Measurements from ENCODE around the gene ATF4.

The ATF4 gene

DNA sequence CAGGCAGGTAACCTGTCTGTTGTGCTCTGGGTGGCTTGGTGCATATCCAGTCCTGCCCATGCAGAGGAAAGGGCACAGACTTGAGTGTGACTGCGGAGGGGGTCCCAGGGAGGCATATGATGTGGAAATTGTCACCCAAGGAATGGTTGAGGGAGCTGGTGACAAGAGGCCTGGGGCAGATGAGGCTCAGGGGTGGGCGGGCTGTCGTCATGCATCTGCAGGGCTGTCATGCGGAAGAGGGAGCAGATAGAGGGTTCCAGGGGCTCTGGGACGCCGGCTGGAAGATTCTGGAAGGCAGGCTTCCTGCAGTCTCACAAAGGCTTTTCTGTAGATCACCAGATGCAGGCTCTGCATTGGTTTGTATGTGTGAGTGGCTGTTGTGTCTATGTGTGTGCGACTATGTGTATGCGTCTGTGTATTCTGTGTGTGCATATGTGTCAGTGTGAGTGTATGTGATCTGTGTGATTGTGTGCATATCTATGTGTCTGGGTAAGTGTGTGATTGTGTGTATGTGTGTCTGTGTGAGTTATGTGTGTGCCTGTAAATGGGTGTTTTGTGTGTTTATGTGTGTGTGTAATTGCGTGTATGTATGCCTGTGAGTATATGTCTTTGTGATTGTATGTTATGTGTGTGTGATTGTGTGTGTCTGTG lies 42.6 kb downstream of the ATF4 start:
- no peak overlapping the region for H3K27ac ChIP-seq (ENCODE audit: low read length)
- DNase-seq = no peak
- H3K9ac ChIP-seq (ENCODE audit: low read length) = no peak overlapping the region
- no peaks in the 10 kb centered on the region for H3K79me2 ChIP-seq (ENCODE audit: low read length)
- peaks cover 11% of the 10 kb centered on the region for H3K4me1 ChIP-seq (ENCODE audit: low read length)
- no peaks in the 10 kb centered on the region for H3K36me3 ChIP-seq (replicated peaks; ENCODE audit: insufficient read depth, low read length)
- TF ChIP-seq EZH2 (optimal IDR thresholded peaks at IDR 0.05; ENCODE audit: low read depth, low read length) = no peak
- no peak for TF ChIP-seq EZH2phosphoT487 (IDR thresholded peaks at IDR 0.05; ENCODE audit: low read length)
- TF ChIP-seq, protein P1, sequence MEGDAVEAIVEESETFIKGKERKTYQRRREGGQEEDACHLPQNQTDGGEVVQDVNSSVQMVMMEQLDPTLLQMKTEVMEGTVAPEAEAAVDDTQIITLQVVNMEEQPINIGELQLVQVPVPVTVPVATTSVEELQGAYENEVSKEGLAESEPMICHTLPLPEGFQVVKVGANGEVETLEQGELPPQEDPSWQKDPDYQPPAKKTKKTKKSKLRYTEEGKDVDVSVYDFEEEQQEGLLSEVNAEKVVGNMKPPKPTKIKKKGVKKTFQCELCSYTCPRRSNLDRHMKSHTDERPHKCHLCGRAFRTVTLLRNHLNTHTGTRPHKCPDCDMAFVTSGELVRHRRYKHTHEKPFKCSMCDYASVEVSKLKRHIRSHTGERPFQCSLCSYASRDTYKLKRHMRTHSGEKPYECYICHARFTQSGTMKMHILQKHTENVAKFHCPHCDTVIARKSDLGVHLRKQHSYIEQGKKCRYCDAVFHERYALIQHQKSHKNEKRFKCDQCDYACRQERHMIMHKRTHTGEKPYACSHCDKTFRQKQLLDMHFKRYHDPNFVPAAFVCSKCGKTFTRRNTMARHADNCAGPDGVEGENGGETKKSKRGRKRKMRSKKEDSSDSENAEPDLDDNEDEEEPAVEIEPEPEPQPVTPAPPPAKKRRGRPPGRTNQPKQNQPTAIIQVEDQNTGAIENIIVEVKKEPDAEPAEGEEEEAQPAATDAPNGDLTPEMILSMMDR (IDR thresholded peaks at IDR 0.05; ENCODE audit: low read length) = no peak
- H2AFZ ChIP-seq (ENCODE audit: low read length) = no peak overlapping the region
- no peaks in the 10 kb centered on the region for H3K9me2 ChIP-seq (replicated peaks; ENCODE audit: insufficient read depth, low read length)
- peaks cover 39% of the 10 kb centered on the region for H3K27me3 ChIP-seq (replicated peaks; ENCODE audit: insufficient read depth, low read length)
- no peaks in the 10 kb centered on the region for H3K9me3 ChIP-seq (replicated peaks; ENCODE audit: insufficient read depth, low read length)
- no peaks in the 10 kb centered on the region for H4K20me1 ChIP-seq (ENCODE audit: insufficient read depth, low read length)
- H3F3A ChIP-seq (ENCODE audit: insufficient read depth, low read length) = no peaks in the 10 kb centered on the region
- H3K4me2 ChIP-seq (ENCODE audit: low read depth, low read length) = no peak overlapping the region
- H3K4me3 ChIP-seq (ENCODE audit: low read length) = no peak overlapping the region

DNA sequence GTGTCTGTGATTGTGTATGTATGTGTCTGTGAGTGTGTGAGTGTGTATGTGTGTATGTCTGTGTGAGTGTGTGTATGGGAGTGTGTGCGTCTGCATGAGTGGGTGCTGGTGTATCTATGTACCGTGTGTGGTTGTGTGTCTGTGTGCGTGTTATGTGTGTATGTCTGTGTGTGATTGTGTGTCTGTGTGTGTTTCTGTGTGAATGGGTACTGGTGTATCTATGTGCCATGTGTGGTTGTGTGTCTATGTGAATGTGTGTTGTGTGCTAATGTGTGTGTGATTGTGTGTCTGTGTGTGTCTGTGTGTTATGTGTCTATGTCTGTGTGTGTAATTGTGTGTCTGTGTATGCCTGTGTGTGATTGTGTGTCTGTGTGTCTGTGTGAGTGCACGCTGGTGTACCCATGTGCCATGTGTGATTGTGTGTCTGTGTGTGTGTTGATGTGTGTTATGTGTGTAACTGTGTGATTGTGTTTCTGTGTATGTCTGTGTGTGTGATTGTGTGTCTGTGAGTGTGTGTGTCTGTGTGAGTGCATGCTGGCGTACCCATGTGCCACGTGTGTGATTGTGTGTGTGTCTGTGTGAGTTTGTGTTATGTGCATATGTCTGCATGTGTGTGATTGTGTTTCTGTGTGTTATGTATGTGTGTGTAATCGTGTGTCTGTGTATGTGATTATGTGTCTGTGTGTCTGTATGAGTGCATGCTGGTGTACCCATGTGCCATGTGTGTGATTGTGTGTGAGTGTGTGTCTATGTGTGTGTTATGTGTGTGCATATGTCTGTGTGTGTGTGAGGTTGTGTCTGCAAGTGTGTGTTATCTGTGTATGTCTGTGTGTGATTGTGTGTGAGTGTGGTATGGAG lies 43.4 kb downstream of the ATF4 start:
- H2AFZ ChIP-seq (ENCODE audit: low read length) = no peak overlapping the region
- no peak overlapping the region for H3K27ac ChIP-seq (ENCODE audit: low read length)

DNA sequence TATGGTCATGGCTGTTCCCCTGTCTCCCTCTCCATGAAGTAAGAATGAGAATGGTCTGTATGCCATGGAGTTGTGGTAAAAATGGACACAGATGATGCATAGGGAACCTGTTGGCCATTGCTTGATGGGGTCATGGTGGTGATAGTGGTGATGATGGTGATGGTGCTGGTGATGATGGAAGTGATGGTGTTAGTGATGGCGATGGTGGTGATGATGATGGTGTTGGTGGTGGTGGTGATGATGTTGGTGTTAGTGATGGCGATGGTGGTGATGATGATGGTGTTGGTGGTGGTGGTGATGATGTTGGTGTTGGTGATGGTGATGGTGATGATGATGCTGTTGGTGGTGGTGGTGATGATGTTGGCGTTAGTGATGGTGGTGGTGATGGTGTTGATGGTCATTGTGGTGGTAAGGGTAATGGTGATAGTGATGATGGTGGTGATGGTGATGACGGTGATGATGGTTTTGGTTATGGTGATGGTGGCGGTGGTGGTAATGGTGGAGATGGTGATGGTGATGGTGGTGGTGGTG lies 45.1 kb downstream of the ATF4 start:
- Histone ChIP-seq H3K27ac (ENCODE audit: low read length) (no peak overlapping the region), H3K27me3 (replicated peaks; ENCODE audit: insufficient read depth, low read length) (peaks cover 19% of the 10 kb centered on the region; the same call in 1 of the 2 replicates), H3K36me3 (replicated peaks; ENCODE audit: insufficient read depth, low read length) (no peaks in the 10 kb centered on the region), H4K20me1 (ENCODE audit: insufficient read depth, low read length) (no peaks in the 10 kb centered on the region), H3K9me2 (replicated peaks; ENCODE audit: insufficient read depth, low read length) (no peaks in the 10 kb centered on the region), H3K4me2 (ENCODE audit: low read depth, low read length) (no peak overlapping the region), H3K4me1 (ENCODE audit: low read length) (peaks cover 13% of the 10 kb centered on the region), H3K4me3 (ENCODE audit: low read length) (no peak overlapping the region), H3K79me2 (ENCODE audit: low read length) (no peaks in the 10 kb centered on the region), H3K9me3 (replicated peaks; ENCODE audit: insufficient read depth, low read length) (no peaks in the 10 kb centered on the region), H2AFZ (ENCODE audit: low read length) (no peak overlapping the region), H3F3A (ENCODE audit: insufficient read depth, low read length) (no peaks in the 10 kb centered on the region), H3K9ac (ENCODE audit: low read length) (no peak overlapping the region)
- TF ChIP-seq EZH2phosphoT487 (IDR thresholded peaks at IDR 0.05; ENCODE audit: low read length) = no peak
- no peak for DNase-seq

More for the DNA sequence above, 43.4 kb downstream of the ATF4 start:
- H3K4me2 ChIP-seq (ENCODE audit: low read depth, low read length) = no peak overlapping the region
- peaks cover 30% of the 10 kb centered on the region for H3K27me3 ChIP-seq (replicated peaks; ENCODE audit: insufficient read depth, low read length)
- H4K20me1 ChIP-seq (ENCODE audit: insufficient read depth, low read length) = no peaks in the 10 kb centered on the region
- TF ChIP-seq EZH2 (optimal IDR thresholded peaks at IDR 0.05; ENCODE audit: low read depth, low read length) = no peak
- TF ChIP-seq, protein P1 (IDR thresholded peaks at IDR 0.05; ENCODE audit: low read length) = no peak
- TF ChIP-seq EZH2phosphoT487 (IDR thresholded peaks at IDR 0.05; ENCODE audit: low read length) = no peak
- H3K4me1 ChIP-seq (ENCODE audit: low read length) = peaks cover 13% of the 10 kb centered on the region
- H3K79me2 ChIP-seq (ENCODE audit: low read length) = no peaks in the 10 kb centered on the region
- no peaks in the 10 kb centered on the region for H3K9me3 ChIP-seq (replicated peaks; ENCODE audit: insufficient read depth, low read length)
- no peaks in the 10 kb centered on the region for H3K36me3 ChIP-seq (replicated peaks; ENCODE audit: insufficient read depth, low read length)
- no peak overlapping the region for H3K4me3 ChIP-seq (ENCODE audit: low read length)
- H3K9ac ChIP-seq (ENCODE audit: low read length) = no peak overlapping the region
- no peaks in the 10 kb centered on the region for H3F3A ChIP-seq (ENCODE audit: insufficient read depth, low read length)
- no peaks in the 10 kb centered on the region for H3K9me2 ChIP-seq (replicated peaks; ENCODE audit: insufficient read depth, low read length)
- DNase-seq = no peak

All from MM.1S (cell line).